GM21786 (cell line): ENCODE data around the gene HSPA12A.

Experiments used
- ATAC-seq: cut with Tn5 transposase; IDR thresholded peaks from one replicate; pipeline ENCODE4 v1.9.1; 2021; ENCODE audit not compliant: unreplicated experiment

HSPA12A gene, protein sequence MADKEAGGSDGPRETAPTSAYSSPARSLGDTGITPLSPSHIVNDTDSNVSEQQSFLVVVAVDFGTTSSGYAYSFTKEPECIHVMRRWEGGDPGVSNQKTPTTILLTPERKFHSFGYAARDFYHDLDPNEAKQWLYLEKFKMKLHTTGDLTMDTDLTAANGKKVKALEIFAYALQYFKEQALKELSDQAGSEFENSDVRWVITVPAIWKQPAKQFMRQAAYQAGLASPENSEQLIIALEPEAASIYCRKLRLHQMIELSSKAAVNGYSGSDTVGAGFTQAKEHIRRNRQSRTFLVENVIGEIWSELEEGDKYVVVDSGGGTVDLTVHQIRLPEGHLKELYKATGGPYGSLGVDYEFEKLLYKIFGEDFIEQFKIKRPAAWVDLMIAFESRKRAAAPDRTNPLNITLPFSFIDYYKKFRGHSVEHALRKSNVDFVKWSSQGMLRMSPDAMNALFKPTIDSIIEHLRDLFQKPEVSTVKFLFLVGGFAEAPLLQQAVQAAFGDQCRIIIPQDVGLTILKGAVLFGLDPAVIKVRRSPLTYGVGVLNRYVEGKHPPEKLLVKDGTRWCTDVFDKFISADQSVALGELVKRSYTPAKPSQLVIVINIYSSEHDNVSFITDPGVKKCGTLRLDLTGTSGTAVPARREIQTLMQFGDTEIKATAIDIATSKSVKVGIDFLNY

DNA sequence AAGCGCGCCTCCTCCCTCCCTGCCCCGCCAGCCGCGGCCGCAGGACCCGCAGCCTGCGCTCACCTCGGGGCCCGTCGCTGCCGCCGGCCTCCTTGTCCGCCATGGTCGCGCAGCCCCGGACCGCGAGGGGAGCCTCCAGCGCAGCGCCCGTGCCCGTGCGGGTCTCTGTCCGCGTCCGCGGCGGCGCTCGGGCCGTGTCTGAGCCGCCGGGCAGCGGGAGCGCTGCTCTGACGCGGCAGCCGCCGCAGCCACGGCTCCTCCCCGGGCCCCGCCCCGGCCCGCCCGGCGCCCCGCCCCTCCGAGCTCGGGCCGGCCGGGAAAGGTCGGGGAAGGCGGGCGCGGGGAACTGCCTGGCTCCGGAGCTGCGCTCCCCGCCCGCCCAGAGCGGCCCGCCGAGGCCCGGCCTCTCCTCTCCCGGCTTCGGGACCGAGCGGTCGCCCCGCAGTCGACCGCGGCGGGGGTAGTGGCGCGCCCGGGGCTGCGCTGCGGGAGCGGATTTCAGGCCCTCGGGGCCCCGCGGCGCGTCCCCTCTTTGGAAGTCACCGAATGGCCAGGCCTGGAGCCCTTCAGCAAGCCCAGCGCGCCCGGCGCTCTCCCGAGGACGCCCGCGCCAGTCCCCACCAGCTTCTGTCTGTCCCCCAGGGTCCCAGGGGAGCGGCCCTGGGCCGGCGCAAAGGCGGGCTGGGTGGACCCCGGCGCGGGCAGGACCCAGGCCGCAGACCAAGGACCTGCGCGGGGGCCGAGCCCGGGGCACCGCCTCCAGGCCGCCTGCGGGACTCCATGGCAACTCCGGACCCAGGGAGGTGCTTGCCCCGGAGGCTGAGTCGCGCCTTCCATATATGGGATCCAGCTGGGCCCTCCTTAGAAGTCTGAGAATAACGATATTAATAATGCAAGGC, at the start of gene HSPA12A:
TSS of gene HSPA12A (minus strand) at position 200 of the 899 bp plus-strand sequence. CDS start at position 103, 97 bp downstream.
- peak; percentile 87 for ATAC-seq

DNA sequence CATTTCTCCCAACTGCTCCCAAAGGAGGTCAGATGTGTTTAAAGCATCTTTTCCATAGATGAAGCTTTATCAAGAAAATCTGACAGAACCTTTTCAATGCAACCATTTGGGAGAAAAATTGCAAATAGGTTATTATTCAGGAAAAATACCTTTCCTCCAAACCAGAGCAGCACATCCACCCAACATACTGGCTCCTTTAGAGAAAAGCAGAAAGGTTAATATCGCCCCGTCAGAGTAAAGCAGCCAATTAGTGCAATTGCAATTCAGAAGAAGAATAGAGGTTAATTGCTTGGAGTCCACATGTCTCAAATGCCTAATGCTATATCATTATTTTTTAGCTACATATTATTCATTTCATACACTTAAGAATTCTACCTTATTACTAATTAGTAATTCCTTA, 48.9 kb upstream of the HSPA12A start:
- no peak for ATAC-seq

DNA sequence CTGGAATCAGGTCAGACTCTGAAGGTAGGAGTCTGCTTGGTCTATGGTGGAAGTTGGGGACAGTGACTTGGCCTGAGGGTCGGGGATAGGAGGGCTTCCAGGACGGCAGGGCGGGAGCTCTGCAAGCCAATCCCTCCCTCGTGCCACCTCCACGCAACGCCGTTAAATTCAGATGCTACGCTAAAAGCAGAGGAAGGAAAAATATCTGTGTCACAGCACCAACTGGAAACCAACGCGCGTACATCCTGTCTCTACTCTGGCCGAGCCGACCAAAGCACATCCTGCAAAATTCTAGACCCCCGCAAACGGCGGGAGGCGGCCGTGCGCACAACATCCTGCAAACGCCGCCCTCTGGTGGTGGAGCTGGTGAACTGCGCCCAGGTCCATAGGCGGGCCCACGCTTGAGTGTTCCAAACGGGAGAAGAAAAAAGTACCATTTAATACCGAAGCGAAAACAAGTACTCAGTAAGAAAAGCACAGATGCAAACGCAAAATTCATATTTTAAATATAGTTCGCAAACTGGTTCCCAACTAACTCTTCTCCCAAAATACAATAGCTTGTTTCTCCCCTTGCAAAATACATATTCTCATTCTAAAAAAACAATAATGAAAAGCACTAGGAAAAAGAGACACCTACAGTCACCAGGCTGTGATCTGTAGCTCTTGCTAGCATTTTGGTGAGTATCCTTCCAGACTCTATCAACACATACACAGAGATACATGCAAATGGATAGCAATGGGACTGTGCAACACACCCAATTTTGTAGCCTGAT, 45.7 kb upstream of the HSPA12A start:
- ATAC-seq, result peak; percentile 75

DNA sequence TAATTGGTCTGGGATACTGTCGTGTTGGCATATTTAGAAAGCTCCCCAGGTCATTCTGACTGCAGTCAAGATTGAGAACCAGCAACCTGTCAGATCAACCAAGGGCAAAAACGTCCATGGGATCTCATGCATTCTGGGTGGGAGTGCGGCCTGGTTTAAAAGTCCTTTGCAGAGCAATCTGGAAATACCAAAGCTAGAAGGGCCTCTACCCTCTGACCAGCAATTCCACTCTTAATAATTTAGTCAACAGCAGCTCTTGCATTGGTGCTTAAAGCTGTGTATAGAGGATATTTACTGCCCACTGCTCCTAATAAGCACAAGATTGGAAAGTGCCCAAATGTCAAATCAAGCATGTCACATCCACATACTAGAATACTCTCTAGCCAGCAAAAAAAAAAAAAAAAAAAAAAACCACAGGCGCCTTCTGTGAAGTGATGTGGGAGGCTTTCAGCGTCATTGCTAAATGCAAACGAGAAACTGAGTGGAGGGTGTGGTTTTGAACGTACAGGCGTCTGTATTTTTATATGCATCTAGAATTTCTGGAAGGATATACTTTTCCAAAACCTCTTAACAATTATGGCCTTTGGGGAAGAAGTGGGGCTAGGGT, 44.8 kb upstream of the HSPA12A start:
- no peak for ATAC-seq

DNA sequence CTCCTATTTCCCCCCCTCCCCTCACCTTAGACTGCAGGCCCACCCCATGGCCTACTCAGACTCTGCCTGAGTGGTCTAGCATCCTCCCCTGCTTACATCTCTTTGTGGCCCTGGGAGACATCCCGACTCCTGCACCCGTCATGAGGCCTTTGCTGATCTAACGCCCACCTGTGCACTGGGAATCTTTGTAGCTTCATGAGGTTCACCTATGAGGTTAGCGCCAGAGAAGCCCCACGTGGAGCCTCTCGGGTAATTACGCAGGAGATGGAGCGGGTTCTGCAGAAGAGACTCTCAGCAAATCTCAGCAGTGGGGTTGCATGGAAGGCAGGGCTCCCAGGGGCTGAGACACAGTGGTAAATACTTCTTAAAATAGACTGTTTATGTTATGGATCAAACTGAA, 43.5 kb upstream of the HSPA12A start:
- no peak for ATAC-seq

DNA sequence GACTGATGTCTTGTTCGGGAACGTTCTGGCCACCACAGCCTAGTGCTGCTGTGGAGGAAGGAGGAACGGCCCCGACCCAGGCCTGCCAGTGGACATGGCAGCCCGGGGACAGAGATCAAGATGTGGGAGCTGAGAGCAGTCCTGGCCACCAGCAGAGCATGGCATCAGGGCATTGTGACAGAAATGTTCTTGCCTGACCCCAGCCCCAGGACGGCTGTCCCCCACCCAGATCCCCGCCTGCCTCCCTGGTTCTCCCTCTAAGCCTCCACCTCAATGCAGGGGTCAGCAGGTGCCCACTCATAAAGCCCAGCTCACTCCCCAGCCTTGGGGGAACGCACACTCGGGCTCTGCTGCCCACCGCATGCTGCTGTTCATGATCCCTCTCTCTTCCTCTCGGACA, 42.9 kb upstream of the HSPA12A start:
- ATAC-seq, result no peak

DNA sequence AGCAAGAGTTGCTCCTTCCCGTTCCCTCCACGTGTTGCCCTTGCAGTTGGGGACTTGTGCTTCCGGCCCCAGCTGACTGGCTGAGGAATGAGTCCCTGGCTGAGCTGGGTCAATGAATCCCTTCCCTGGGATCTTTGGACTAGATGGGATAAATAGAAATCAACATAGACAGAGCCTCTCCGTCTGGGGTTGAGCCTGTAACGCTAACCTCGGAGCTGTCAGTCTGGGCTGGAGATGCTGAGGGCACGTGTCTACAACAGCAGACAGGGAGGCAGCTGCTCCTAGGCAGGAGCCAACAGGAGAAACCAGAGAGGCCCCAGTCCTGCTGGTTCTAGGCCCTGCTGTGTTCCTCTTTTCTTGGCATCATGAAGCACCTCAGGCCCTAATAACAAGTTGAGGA, 42.3 kb upstream of the HSPA12A start:
- no peak for ATAC-seq

DNA sequence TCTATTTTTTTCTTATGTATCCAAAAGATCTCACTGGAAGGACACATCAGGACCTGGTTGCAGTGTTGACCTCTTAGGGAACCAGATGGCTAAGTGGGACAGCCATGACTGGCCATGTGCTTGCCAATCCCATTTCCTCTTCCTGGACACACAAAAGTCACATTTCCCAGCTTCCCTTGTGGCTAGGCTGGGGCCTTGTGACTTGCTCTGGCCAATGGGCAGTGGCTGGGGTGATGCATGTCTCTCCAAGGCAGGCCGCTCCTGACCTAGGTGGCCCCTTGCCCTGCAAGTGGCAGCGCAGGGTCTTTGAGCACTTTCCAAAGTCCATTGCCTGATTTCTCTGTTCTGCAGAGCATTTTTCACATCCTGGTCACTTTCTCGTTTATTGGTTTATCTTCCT, 41.7 kb upstream of the HSPA12A start:
- ATAC-seq, result no peak

DNA sequence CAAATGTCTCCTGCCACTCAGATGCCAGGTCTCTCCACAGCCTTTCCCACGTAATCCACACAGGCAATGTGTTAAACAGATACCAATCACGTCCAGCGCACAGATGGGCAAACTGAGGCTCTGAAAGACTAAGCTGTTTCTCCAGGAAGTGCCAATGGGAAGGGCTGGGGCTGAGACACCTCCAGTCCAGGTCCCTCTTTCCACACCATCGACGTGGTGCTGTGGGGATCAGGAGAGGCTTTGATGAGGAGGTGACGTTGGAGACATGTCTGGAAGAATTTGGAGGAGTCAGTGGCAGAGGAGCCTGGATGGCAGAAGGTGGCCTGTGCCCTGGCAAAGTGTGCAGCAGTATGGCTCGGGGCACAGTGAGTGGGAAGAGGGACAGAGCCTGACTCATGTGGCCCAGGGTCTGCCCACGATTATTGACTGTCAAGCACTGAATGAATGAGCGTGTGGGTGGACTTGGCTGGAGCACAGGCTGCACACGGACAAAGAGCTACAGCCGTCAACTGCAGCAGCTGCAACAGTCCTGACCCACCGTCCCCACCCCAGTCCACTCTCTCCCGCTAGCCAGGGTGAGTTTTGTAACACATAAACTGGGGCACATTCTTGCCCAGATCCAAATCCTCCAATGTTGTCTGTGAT, 40.8 kb upstream of the HSPA12A start:
- no peak for ATAC-seq

DNA sequence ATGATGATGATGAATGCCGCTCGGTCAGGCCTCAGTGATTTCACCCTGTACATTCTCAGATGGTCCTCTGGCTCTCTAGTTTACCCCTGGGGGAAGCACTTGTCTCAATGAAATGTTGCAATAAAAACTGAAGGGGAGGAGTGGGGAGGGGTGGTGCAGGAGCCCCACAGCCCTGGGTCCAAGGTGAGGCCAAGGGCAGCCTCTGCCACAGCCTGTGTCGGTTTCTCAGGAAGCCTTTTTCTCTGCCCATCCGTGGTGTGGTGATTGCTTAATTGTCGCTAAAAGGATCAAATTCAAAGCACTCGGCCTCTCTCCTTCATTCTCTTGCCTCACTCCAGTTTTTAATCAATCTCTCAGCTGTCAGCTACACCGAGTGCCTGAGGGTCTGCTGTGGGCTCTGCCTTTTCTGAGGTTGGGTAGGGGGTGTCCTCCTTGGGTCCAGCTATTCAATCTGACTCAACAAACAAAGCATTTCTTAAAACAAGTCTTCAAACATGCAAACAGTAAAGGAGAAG, 39.1 kb upstream of the HSPA12A start:
- ATAC-seq, result no peak

DNA sequence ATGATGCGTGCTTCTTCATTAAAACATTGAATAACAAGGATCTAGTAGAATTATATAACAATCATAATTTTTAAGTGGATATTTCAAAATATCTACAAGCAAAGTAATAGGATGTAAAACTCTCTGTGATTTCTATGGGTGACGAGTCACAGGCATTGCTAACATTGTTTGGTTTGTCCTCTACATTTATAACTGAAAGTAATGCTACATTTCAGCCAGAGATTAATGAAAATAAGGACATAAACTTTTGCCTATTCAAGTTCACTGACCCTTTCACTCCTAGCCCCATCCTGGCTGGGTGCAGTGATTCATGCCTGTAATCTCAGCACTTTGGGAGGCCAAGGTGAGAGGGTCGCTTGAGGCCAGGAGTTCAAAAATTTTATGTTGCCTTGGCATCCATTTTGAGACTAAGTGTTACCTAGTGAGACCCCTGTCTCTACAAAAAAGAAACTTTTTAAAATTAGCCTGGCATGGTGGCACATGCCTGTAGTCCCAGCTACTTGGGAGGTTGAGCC, 38.4 kb upstream of the HSPA12A start:
- ATAC-seq, result no peak

DNA sequence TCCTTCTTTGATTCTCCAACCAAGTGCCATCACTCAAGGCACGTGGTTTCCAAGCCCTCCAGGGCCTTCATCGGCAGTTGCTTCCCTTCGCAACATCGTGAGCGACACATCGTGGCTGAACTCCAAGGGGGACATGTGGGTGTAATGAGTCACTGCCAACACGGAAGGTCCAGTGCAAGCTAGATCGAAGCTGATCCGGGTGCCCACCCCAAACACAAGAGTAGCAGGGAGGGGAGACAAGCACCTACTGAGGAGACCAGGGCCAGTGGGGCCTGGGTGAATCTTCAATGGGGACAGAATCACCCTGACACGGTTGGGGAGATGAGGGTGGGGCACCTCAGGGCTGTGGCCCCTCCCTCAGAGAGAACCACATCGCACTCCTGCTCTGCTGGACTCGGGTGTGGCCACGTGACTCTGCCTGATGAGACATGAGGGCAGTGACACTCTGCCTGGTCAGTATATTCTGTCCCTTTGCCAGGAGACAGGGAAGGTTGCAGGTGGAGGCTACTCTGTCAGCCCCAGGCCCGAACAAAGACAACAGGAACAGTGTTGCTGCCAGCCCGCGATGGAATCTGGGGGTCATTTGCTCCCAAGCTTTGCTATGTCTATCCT, 36.8 kb upstream of the HSPA12A start:
- no peak for ATAC-seq

DNA sequence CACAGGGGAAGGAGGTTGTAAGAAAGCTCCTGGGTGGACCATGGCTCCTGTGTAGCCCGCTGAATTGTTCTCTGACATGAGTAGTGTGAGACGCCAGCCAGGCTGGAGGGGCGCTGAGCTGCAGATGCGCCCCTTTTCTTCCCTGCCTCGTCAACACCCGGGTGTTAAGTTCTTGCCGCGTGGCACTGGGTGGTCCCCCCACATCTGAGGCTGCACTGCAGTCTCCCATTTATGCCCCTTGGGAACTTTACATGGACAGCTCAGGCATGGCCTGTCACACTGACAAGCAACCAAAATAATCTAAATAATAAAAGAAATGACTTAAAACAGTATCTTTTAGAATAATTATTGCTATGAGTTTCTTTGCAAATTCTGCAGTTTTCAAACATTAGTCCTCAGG, 34.6 kb upstream of the HSPA12A start:
- ATAC-seq, result no peak

DNA sequence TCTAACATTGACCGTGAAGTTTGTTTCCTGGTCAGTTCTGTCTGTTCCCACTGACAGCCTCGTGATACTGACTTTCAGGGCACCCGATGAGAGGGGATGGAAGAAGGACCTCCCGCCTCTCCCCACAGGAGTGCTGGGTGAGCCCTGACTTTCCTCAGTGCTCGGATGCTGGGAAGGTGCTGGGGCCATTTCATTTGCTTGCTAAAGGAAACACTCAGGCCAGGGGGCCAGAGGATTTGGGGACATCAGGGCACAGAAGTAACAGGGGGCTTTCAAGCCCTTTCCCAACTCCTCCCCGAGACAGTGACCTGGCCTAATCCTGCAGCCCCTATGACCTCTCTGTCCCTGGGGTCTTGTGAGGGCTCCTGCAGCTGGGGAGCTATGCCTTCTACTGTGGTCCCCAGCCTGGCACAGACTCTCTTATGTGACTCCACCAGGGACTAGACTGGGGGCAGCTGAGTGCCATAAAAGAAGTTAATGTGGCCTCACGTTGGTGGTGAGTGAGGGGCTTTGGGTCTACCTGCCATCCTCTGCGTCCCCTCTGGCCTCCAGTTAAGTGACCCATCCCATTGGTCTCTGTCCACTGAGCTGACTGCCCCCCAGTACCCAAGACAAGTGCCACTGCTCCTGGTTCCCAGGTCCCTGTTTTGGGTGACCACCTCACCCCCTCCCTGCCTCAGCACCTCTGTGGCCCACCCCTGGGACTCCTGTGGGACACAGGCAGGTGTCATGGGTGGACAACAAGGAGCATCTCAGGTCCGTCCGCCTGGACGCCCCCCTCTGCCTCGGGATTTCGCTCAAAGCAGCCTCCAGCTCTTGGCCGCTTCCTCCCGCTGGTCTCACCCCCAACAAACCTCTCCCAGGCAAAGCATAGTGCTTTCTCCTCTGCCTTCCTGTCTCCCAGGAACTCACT, 33.4 kb upstream of the HSPA12A start:
- no peak for ATAC-seq

DNA sequence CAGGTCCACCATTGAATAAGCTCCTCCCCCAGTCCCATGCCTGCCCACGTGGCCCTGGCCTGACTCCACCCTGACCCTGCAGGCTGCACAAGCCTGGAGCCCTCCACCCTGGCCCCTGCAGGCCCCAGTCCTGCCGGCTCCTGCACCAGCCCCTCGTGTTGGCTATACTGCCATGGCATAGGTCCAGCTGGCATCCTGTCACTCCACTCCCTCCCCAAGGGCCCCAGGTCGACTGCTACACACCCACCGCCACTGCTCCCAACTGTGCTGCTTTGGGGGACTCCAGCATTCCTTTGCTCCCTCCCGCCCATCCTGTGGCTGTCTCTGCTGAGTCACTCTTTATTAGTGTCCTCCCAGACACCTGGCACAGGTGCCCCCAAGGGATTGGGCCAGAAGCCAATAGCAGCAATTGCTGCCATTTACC, 32.4 kb upstream of the HSPA12A start:
- ATAC-seq, result no peak

DNA sequence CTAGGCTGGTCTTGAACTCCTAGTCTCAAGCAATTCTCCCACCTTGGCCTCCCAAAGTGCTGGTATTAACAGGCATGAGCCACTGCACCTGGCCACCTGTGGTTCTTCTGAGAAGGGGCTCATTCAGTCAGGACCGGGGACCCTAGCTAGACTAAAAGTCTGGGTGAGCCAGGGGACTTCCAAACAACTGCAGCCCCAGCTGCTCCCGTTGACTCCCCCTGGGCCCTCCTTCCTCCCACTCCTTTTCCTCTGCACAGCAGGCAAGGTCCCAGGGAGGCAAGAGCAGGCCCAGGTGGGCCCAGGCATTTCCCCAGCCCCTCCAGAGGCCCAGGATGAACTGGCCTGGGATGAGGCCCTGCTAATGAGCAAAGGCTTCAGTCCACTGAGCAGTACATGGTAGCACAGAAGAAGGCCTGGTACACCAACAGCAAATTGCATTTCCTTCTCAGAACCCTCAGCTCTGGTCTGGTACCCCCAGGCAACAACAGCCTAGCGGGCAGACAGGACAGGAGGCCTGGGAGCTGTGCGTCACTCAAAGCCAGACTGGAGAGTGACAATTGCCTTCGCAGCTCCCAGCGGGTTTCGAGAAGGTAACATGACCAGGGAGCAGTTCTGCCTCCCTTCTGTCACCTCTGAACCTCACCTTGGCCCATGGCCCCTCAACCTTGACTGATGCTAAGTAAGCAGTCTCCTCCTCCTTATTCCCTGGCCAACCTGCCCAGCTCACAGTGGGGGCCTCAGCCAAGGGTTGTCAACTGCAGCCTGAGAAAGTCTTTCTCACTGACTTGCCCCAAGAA, 30.7 kb upstream of the HSPA12A start:
- ATAC-seq, result no peak

DNA sequence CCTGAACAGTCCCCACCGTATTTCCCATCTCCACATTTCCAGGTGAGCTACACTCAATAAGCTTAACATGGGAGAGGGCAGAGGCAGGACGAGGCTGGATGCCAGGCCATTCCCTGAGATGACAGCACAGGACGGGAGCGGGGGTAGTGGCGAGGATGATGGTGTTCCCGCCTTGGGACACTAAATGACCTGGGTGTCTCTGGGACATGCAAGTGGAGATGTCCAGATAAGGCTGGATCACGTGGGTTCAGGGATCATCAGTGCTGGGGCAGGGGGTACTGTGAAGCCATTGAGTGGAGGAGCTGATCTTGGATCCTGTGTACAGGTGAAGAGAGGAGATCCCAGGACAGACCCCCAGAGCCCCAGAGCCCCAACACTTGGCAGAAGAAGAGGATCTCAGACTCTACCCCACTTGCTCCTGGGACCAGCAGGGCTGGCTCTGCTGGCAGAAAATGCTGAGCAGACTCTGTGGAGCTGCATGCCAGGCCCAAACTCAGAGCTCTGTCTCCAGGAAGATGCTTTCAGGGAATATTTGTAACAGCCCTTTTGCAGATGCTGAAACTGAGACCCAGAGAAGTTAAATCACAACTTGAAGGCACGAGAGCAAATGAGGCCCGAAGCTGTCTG, 29.7 kb upstream of the HSPA12A start:
- no peak for ATAC-seq
